ENCODE data around the gene AUTS2. TPM values are rescaled to one million over a fixed set of nuclear protein-coding genes. Genes with fewer than 3 reads are reported as not detected.
A peak's percentile ranks its signal among the peaks of the same experiment; 100 is the strongest.

AUTS2 gene
- total RNA-seq, 1 experiment from 2014 or later: 256 TPM

DNA sequence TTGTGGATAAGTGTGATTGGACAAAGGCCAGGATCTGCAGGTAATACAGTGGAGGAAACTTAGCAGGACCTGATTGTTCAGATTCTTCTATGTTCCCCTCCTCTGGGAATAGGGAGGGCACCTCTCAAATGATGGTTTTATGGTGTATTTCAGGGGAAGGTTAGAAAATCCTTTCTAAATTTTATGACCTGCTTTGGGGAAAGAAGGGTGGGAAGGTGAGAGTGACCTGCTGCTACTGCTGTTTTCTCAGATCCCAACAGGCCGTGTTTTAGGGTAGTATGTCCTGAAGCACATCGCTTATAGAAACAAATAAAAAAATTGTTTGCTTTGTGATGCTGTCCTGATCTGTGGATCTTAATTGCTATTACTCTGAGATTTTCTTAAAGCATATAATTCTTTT lies 1129.6 kb downstream of the AUTS2 start:
- Histone ChIP-seq H3K27me3 (ENCODE audit: insufficient read depth, low read length) (no peaks in the 10 kb centered on the region), H3K4ac (ENCODE audit: low read depth, low read length) (no peak overlapping the region), H2BK5ac (ENCODE audit: insufficient read length, low read length) (no peak overlapping the region), H3K14ac (ENCODE audit: insufficient read depth, low read length) (no peak overlapping the region), H3K79me2 (ENCODE audit: insufficient read depth, low read length) (peaks cover 21% of the 10 kb centered on the region; the same call in 1 of the 2 replicates), H4K8ac (replicated peaks; ENCODE audit: insufficient read length, low read depth, low read length) (no peak overlapping the region), H3K9ac (ENCODE audit: extremely low read depth, insufficient read length, low read length) (no peak overlapping the region), H2BK15ac (ENCODE audit: low read depth, low read length) (no peak overlapping the region), H2BK120ac (ENCODE audit: low read depth, low read length, poor library complexity, severe bottlenecking) (no peak overlapping the region), H2BK20ac (ENCODE audit: low read depth, low read length, poor library complexity, severe bottlenecking) (no peak overlapping the region), H3K4me1 (ENCODE audit: insufficient read depth, low read length) (peaks cover 21% of the 10 kb centered on the region), H2BK12ac (ENCODE audit: insufficient read length, low read depth, low read length) (no peak overlapping the region), H3K79me1 (ENCODE audit: insufficient read depth, low read depth, low read length, poor library complexity, severe bottlenecking) (peaks cover 16% of the 10 kb centered on the region), H4K5ac (ENCODE audit: insufficient read length, low read depth, low read length) (no peak overlapping the region), H4K91ac (ENCODE audit: insufficient read length, low read depth, low read length) (no peak overlapping the region), H4K20me1 (ENCODE audit: control insufficient read depth, insufficient read depth, insufficient read length) (no peaks in the 10 kb centered on the region), H3T11ph (ENCODE audit: low read length) (no peak overlapping the region), H3K4me2 (ENCODE audit: insufficient read depth, insufficient read length, low read length) (no peak overlapping the region), H3K23ac (ENCODE audit: insufficient read length, low read depth, low read length) (no peak overlapping the region), H3K23me2 (ENCODE audit: insufficient read length, low read depth, low read length, poor library complexity, severe bottlenecking) (peaks cover 2% of the 10 kb centered on the region), H3K56ac (ENCODE audit: insufficient read length, low read depth, low read length) (no peak overlapping the region), H3K27ac (ENCODE audit: insufficient read length, low read depth, low read length) (no peak overlapping the region), H2AFZ (ENCODE audit: low read length) (no peak overlapping the region), H2AK5ac (ENCODE audit: insufficient read length, low read length) (no peak overlapping the region), H3K9me3 (ENCODE audit: control insufficient read depth, low read depth, low read length) (no peaks in the 10 kb centered on the region), H3K18ac (ENCODE audit: insufficient read length, low read depth, low read length) (no peak overlapping the region)
- H3K27ac Mint-ChIP-seq: peak overlapping the region; percentile 39 to 96 (median 88); a peak in 5 of 7 replicates
- TF ChIP-seq, protein P1, sequence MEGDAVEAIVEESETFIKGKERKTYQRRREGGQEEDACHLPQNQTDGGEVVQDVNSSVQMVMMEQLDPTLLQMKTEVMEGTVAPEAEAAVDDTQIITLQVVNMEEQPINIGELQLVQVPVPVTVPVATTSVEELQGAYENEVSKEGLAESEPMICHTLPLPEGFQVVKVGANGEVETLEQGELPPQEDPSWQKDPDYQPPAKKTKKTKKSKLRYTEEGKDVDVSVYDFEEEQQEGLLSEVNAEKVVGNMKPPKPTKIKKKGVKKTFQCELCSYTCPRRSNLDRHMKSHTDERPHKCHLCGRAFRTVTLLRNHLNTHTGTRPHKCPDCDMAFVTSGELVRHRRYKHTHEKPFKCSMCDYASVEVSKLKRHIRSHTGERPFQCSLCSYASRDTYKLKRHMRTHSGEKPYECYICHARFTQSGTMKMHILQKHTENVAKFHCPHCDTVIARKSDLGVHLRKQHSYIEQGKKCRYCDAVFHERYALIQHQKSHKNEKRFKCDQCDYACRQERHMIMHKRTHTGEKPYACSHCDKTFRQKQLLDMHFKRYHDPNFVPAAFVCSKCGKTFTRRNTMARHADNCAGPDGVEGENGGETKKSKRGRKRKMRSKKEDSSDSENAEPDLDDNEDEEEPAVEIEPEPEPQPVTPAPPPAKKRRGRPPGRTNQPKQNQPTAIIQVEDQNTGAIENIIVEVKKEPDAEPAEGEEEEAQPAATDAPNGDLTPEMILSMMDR (conservative IDR thresholded peaks at IDR 0.05): no peak
- H3K9me3 Mint-ChIP-seq: peaks cover 4 to 6% of the 10 kb centered on the region in 2 experiments; a peak in 1 of 5 replicates
- no peak overlapping the region; a peak in 2 of 5 replicates for H3K4me3 Mint-ChIP-seq
- H3K4me1 Mint-ChIP-seq: peaks cover 79 to 88% of the 10 kb centered on the region in 2 experiments
- no CpG with 5 or more reads among the region's 2 CpGs for WGBS (ENCODE audit: extremely low coverage, insufficient read length, low lambda C conversion rate)
- H3K27me3 Mint-ChIP-seq (ENCODE audit: low read depth): no peaks in the 10 kb centered on the region
- peaks cover 16 to 39% (median 36%) of the 10 kb centered on the region in 3 experiments for H3K36me3 Mint-ChIP-seq (ENCODE audit: insufficient read depth in 1 of 3, low read depth in 3 of 3)
- DNase-seq: no peak

Measured in H9 (cell line).